HEK293 (cell line): ENCODE results near the gene GJC2.

Experiments used
- ATF2 ChIP-seq: fragments of 450-650 bp; formaldehyde crosslinking; IDR thresholded peaks from 2 replicates; pipeline ENCODE4 v1.5.1; 2016; ENCODE audit warnings: missing biosample characterization, missing genetic modification characterization, low read depth
- ZNF138 ChIP-seq: fragments of 450-650 bp; formaldehyde crosslinking; IDR thresholded peaks from 2 replicates; pipeline ENCODE4 v1.5.1; 2016; ENCODE audit warnings: missing biosample characterization, missing genetic modification characterization, borderline replicate concordance
- ZNF174 ChIP-seq: fragments of 450-650 bp; formaldehyde crosslinking; IDR thresholded peaks from 2 replicates; pipeline ENCODE4 v1.5.0; 2017; ENCODE audit warnings: missing biosample characterization, mild to moderate bottlenecking, missing genetic modification characterization
- ZNF747 ChIP-seq: fragments of 450-650 bp; formaldehyde crosslinking; IDR thresholded peaks from 2 replicates; pipeline ENCODE4 v1.5.1; 2016; ENCODE audit warnings: missing biosample characterization, missing genetic modification characterization
- ZNF76 ChIP-seq: fragments of 450-650 bp; formaldehyde crosslinking; IDR thresholded peaks from 2 replicates; pipeline ENCODE4; 2016; ENCODE audit warnings: low read depth, missing biosample characterization, missing genetic modification characterization, borderline replicate concordance
- TF ChIP-seq, protein P1 (sequence below): fragments of 450-650 bp; formaldehyde crosslinking; IDR thresholded peaks from 2 replicates; pipeline ENCODE4 v1.5.1; 2016; ENCODE audit warnings: missing biosample characterization, missing genetic modification characterization
- TF ChIP-seq, protein P2 (sequence below): fragments of 450-650 bp; formaldehyde crosslinking; IDR thresholded peaks from 2 replicates; pipeline ENCODE4 v1.5.1; 2016; ENCODE audit warnings: missing biosample characterization, missing genetic modification characterization
- TF ChIP-seq, protein P3 (sequence below): fragments of 450-650 bp; formaldehyde crosslinking; IDR thresholded peaks from 2 replicates; pipeline ENCODE4 v1.5.1; 2016; ENCODE audit warnings: missing biosample characterization, missing genetic modification characterization
- TF ChIP-seq, protein P4 (sequence below): IDR thresholded peaks from 2 replicates; pipeline ENCODE4 v1.6.1; 2011; ENCODE audit warnings: mild to moderate bottlenecking, low read depth, low read length, borderline replicate concordance
- TF ChIP-seq, protein P5 (sequence below): fragments of 450-650 bp; formaldehyde crosslinking; IDR thresholded peaks from 2 replicates; pipeline ENCODE4 v1.5.1; 2016; ENCODE audit warnings: missing biosample characterization, missing genetic modification characterization

- TF ChIP-seq ZNF174 (tag by site-specific recombination) (no peak), ATF2 (tag by site-specific recombination) (no peak), ZNF138 (tag by site-specific recombination) (no peak), ZNF76 (tag by site-specific recombination) (no peak), ZNF747 (tag by site-specific recombination) (no peak)
- TF ChIP-seq, protein P1, sequence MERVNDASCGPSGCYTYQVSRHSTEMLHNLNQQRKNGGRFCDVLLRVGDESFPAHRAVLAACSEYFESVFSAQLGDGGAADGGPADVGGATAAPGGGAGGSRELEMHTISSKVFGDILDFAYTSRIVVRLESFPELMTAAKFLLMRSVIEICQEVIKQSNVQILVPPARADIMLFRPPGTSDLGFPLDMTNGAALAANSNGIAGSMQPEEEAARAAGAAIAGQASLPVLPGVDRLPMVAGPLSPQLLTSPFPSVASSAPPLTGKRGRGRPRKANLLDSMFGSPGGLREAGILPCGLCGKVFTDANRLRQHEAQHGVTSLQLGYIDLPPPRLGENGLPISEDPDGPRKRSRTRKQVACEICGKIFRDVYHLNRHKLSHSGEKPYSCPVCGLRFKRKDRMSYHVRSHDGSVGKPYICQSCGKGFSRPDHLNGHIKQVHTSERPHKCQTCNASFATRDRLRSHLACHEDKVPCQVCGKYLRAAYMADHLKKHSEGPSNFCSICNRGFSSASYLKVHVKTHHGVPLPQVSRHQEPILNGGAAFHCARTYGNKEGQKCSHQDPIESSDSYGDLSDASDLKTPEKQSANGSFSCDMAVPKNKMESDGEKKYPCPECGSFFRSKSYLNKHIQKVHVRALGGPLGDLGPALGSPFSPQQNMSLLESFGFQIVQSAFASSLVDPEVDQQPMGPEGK (tag by site-specific recombination) = no peak
- TF ChIP-seq, protein P2, sequence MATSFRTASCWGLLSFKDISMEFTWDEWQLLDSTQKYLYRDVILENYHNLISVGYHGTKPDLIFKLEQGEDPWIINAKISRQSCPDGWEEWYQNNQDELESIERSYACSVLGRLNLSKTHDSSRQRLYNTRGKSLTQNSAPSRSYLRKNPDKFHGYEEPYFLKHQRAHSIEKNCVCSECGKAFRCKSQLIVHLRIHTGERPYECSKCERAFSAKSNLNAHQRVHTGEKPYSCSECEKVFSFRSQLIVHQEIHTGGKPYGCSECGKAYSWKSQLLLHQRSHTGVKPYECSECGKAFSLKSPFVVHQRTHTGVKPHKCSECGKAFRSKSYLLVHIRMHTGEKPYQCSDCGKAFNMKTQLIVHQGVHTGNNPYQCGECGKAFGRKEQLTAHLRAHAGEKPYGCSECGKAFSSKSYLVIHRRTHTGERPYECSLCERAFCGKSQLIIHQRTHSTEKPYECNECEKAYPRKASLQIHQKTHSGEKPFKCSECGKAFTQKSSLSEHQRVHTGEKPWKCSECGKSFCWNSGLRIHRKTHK (tag by site-specific recombination) = no peak
- TF ChIP-seq, protein P3, sequence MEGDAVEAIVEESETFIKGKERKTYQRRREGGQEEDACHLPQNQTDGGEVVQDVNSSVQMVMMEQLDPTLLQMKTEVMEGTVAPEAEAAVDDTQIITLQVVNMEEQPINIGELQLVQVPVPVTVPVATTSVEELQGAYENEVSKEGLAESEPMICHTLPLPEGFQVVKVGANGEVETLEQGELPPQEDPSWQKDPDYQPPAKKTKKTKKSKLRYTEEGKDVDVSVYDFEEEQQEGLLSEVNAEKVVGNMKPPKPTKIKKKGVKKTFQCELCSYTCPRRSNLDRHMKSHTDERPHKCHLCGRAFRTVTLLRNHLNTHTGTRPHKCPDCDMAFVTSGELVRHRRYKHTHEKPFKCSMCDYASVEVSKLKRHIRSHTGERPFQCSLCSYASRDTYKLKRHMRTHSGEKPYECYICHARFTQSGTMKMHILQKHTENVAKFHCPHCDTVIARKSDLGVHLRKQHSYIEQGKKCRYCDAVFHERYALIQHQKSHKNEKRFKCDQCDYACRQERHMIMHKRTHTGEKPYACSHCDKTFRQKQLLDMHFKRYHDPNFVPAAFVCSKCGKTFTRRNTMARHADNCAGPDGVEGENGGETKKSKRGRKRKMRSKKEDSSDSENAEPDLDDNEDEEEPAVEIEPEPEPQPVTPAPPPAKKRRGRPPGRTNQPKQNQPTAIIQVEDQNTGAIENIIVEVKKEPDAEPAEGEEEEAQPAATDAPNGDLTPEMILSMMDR (tag by site-specific recombination) = no peak
- TF ChIP-seq, protein P4, sequence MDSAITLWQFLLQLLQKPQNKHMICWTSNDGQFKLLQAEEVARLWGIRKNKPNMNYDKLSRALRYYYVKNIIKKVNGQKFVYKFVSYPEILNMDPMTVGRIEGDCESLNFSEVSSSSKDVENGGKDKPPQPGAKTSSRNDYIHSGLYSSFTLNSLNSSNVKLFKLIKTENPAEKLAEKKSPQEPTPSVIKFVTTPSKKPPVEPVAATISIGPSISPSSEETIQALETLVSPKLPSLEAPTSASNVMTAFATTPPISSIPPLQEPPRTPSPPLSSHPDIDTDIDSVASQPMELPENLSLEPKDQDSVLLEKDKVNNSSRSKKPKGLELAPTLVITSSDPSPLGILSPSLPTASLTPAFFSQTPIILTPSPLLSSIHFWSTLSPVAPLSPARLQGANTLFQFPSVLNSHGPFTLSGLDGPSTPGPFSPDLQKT = no peak
- TF ChIP-seq, protein P5, sequence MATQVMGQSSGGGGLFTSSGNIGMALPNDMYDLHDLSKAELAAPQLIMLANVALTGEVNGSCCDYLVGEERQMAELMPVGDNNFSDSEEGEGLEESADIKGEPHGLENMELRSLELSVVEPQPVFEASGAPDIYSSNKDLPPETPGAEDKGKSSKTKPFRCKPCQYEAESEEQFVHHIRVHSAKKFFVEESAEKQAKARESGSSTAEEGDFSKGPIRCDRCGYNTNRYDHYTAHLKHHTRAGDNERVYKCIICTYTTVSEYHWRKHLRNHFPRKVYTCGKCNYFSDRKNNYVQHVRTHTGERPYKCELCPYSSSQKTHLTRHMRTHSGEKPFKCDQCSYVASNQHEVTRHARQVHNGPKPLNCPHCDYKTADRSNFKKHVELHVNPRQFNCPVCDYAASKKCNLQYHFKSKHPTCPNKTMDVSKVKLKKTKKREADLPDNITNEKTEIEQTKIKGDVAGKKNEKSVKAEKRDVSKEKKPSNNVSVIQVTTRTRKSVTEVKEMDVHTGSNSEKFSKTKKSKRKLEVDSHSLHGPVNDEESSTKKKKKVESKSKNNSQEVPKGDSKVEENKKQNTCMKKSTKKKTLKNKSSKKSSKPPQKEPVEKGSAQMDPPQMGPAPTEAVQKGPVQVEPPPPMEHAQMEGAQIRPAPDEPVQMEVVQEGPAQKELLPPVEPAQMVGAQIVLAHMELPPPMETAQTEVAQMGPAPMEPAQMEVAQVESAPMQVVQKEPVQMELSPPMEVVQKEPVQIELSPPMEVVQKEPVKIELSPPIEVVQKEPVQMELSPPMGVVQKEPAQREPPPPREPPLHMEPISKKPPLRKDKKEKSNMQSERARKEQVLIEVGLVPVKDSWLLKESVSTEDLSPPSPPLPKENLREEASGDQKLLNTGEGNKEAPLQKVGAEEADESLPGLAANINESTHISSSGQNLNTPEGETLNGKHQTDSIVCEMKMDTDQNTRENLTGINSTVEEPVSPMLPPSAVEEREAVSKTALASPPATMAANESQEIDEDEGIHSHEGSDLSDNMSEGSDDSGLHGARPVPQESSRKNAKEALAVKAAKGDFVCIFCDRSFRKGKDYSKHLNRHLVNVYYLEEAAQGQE (tag by site-specific recombination) = no peak
Observed at GRCh38 chr1:228185641-228185965, 35.9 kb downstream of the GJC2 start.
